NCI-H2196 (cell line): ENCODE results near the gene RALGPS2.
A peak's percentile ranks its signal among the peaks of the same experiment; 100 is the strongest.
"Not testable (repeated sequence)": the region's sequence is repeated elsewhere in the genome, so short reads cannot be mapped to it uniquely, and the experiment has no call there.

ENCODE experiments used
- DNase-seq: peaks from one replicate; lab custom pipeline; 2025; ENCODE audit not compliant: unreplicated experiment; lab: John Stamatoyannopoulos, UW

The RALGPS2 gene

DNA sequence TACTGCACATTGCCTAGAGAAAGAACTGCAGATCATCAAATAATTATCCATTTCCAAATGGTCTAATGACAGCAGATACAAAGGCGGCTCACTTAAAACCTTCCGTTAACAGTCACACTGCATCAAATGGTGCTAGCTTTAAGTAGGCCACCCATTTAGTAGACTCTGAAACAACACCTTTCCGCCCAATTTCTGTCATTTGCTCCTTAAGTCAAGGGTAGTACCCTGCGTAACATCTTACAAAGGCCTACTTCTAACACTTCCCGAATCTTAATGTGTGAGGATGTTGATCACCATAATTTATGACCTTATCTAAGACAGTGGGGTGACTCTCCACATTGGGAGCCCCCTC is 692 bp upstream of the RALGPS2 start:
- no peak for DNase-seq

DNA sequence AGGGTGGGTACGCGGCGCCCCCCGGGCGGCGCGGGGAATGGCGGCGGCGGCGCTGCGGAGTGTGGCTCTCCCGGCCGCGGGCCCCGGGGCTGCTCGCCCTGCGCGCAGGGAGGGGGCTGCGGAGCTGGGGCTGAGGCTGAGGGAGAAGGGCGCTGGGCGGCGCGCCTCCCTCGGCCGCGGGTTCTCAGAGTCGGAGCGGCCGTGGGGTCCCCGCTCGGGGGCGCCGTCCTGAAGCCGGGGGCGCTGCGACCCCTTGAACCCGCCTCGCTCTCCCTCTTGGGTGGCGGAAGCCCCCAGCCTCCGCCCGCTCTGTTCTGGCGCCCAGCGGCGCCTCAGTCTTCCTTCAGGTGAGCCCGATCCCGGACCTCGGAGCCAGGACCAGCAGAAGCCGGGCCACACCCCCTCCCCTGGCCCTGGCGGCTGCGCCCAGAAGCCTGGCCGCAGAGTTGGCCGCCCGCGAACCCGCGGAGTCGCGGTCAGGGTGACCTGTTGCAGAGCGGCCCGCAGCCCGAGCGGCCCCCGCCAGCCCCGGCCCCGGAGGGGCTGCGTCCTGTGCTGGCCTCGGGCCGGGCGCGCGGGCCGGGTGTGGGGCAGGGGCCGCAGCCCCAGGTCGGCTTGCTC is 532 bp downstream of the RALGPS2 start:
- DNase-seq: peak; percentile 53

DNA sequence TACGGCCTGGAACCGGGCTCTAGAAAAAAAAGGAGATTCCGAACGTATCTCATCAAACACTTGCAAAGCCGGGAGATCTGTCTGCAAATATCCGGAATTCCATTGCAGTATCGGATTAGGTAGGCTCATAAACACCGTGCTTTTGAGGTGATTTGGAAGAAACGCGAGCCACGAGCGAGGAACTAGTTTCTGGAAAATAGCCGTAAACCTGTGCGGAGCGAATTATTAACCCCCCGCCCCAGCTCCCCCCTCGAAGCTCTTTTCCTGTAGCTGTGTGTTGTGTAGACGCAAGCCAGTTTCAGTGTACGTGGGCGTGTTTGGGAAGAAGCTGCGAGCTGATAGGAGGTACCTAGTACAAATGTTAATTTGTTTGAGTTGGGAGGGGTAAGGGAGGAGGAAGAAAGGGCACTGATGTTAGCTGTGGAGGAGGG is 1.1 kb downstream of the RALGPS2 start:
- DNase-seq: peak; percentile 81

- DNase-seq: no peak
These were observed 1.5 kb downstream of the RALGPS2 start for GRCh38 chr1:178726545-178726944.

- no peak for DNase-seq
These were observed 2.2 kb downstream of the RALGPS2 start for GRCh38 chr1:178727014-178727895.

DNA sequence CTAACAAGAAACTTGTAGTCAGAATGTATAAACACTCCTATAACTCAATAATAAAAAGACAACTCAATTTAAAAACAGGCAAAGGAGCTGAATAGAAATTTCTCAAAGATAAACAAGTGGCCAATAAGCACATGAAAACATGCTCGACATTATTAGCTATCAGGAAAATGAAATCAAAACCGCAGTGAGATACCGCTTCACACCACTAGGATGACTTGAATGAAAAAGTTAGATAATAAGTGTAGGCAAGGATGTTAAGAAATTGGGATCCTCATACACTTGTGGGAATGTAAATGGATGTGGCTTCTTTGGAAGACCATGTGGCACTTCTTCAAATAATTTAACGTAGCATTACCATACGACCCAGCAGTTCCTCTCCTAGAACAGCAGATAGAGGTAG is 8.9 kb downstream of the RALGPS2 start:
- no peak for DNase-seq

DNA sequence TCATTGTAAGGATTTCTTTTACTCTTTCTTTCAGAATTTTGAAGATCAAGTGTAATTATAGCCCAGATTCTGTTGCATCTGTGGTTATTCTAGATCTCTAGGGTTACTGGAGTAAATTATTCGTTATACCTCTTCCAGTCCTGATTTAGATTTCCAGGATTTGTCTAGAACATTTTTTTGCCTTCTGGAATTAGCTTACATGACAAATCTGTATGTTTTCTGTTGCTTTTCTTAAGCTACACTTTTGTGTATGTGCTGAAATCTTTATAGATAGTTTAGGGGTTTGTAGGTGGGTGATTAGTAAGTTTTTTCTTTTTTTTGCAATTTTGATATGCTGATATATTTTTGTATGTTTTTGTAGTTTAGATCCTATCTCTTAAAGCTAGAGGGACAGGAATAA is 13.7 kb downstream of the RALGPS2 start:
- DNase-seq: no peak

- no peak for DNase-seq
These were observed 14.4 kb downstream of the RALGPS2 start for GRCh38 chr1:178739285-178740045.

DNA sequence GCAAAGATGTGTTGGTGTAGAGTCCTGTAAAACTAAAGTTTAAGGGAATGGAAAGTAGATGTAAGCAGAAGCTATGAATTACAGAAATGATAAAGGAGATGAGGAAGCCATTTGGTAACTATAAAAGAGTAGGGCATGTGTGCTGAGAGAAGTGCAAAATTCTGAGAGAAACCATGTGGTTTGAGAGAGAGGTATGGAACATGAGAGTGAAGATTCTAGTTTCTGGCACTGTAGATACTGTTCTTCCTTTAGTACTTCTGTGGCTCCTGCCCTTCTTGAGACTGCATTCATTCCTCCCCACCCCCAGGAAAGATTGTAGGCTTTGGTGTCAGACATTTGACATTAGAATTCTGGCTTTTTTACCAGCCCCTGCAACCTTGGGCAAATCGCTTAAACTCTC is 15.4 kb downstream of the RALGPS2 start:
- no peak for DNase-seq

DNA sequence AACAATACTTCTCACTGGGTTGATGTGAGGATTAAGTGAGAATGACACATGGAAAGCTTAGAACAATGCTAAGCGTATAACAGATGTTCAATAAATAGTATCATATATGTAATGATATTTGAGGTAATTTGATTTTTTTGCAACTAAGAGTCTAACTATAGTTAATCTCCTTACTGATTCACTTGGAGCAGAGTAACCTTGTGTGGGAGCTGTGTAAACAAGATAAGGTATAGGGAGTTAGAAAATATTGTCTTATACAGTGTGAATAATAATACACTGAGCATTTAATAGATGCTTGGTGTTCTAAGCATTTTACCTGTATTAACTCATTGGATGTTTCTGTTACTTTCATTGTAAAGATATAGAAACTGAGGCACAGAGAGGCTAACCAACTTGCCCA is 15.9 kb downstream of the RALGPS2 start:
- DNase-seq: no peak

DNA sequence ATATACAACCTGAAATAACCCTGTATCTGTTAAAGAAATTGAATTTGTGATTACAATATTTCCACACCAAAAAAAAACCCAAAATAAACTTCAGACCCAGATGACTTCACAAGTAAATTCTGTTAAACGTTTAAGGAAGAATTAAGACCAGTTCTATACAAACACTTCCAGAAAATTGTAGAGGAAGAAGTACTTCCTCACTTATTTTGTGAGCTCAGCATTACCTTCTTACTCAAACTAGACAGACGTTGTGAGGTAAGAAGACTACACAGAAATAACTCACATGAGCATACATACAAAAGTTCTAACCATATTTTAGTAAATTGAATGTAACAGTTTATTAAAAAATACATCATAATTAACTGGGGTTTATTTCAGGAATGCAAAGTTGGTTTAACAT is 18.8 kb downstream of the RALGPS2 start:
- no peak for DNase-seq

- no peak for DNase-seq
These were observed 20.2 kb downstream of the RALGPS2 start for GRCh38 chr1:178745260-178745659.

- DNase-seq: no peak
These were observed 21.3 kb downstream of the RALGPS2 start for GRCh38 chr1:178746345-178746744.

- not testable (repeated sequence) for DNase-seq
These were observed 22.3 kb downstream of the RALGPS2 start for GRCh38 chr1:178747361-178747760.

DNA sequence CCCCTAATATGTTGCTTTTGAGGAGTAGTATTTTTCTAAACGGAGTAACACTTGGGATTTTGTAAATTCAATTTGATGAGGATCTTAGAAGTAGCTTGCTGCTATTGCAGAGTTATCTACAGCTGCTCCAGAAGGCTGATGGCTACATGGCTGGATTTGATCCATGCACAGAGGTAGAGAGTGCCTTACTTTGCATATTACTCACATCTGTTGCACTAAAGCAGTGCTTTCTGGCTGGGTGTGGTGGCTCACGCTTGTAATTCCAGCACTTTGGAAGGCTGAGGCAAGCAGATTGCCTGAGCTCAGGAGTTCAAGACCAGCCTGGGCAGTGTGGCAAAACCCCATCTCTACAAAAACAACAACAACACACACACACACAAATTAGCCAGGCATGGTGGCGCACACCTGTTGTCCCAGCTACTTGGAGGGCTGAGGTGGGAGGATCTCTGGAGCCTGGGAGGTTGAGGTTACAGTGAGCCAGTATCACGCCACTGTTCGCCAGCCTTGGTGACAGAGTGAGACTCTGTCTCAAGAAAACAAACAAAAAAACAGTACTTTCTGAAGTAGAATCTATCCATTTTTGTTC is 24.6 kb downstream of the RALGPS2 start:
- DNase-seq: no peak

DNA sequence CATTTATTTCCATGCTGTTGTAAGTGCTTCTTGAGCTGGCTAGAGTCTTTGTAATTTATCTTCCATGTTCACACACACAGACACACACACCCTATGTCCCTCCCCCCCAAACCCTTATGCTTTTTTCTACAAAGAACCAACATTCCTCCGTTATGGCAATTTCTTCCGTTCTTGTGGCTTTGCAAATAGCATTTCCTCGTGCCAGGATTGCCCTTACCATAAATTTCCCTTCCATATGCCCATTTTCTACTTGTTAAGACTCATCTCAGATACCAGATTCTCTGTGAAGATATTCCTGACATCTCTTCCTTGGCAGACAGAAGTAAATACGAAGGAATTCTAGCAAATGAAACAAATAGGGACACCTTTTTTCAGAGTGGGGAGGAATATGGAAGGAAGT is 26.0 kb downstream of the RALGPS2 start:
- no peak for DNase-seq

DNA sequence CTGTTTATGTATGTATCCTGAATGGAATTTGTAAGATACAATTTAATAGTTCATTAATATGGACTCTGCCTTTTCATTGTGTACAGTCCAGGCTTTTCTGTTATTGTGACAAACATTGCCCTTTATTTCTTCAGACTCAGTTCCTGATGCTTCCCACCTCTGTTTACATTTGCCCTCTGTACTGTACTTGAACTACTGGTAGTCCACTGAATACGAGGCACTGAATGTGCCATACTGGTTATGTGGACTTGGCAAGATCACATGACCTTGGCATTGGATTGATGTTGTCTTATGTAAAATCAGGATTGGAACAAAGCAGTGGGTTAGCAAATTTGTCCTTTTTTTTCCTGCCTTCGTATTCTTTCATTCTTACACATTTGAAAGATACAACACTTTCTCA is 27.8 kb downstream of the RALGPS2 start:
- DNase-seq: no peak

DNA sequence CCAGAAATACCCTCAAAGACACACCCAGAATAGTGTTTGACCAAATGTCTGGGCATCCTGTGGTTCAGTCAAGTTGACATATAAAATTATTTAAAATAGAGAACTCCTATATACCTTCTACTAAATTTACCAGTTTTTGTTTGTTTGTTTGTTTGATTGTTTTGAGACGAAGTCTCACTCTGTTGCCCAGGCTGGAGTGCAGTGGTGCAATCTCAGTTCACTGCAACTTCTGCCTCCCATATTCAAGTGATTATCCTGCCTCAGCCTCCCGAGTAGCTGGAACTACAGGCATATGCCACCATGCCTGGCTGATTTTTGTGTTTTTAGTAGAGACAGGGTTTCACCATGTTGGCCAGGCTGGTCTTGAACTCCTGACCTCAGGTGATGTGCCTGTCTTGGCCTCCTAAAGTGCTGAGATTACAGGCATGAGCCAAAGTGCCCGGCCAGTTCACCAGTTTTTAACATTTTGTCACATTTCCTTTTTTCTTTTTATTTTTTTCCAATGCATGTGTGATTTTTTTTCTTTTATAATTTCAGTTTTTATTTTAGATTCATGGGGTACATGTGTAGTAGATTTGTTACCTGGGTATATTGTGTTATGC is 29.7 kb downstream of the RALGPS2 start:
- not testable (repeated sequence) for DNase-seq

- DNase-seq: no peak
These were observed 43.4 kb downstream of the RALGPS2 start for GRCh38 chr1:178768423-178768822.

DNA sequence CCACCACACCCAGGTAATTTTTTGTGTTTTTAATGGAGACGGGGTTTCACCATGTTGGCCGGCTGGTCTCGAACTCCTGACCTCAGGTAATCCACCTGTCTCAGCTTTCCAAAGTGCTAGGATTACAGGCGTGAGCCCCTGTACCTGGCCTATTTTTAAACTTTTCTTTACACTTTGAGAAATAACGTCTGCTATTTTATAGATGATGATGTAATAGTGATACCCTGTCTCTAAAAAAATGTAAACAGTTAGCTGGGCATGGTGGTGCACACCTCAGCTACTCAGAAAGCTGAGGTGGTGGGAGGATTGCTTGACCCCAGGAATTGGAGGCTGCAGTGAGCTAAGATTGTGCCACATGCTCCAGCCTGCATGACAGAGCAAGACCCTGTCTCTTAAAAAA is 47.9 kb downstream of the RALGPS2 start:
- no peak for DNase-seq

DNA sequence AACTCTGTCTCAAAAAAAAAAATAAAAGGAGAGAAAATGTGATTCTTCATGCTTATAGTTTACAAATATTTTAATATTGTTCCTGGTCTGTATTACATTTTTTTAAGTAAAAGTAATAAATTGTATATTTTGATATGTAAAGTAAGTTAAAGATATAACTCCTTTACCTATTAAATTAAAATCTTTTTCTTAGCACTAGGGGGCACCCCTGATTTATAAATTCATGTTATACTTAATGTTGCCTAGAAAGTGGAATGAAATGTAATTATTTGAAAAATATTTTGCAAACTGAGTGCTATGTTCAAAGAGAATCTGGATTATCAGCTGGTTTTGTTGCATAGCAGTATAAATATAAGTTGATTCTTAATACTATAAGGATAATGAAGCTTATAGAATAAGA is 49.2 kb downstream of the RALGPS2 start:
- DNase-seq: peak; percentile 29
